Right atrium auricular region (tissue), 2 donors: ENCODE data around the gene PTPRO. TPM values are rescaled to one million over a fixed set of nuclear protein-coding genes. Genes with fewer than 3 reads are reported as not detected.

Source experiments
- DNase-seq: peaks from one replicate; pipeline ENCODE4 v3.0.0-alpha.2; 2019; ENCODE audit warnings: low spot score
- H3K27ac ChIP-seq, 2 donors: fragments of 200-600 bp; sonication (generic); 1 replicate in 1 of 2; 2 replicates in 1 of 2; pipeline ENCODE4 v1.5.1; 2016 to 2019
- H3K27me3 ChIP-seq, 2 donors: fragments of 200-600 bp; sonication (generic); one replicate each; pipeline versions ENCODE4 v1.5.1 to v1.6.0; 2017 to 2019
- H3K36me3 ChIP-seq: fragments of 200-600 bp; sonication (generic); one replicate; pipeline ENCODE4 v1.5.1; 2016
- H3K4me1 ChIP-seq, 2 donors: fragments of 200-600 bp; sonication (generic); one replicate each; pipeline versions ENCODE4 v1.5.1 to v1.6.0; 2017 to 2019
- H3K4me3 ChIP-seq, 2 donors: fragments of 200-600 bp; sonication (generic); 1 replicate in 1 of 2; 2 replicates in 1 of 2; pipeline ENCODE4 v1.5.1; 2017 to 2019; ENCODE audit warnings: mild to moderate bottlenecking in 1 of 2, moderate library complexity in 1 of 2
- H3K9me3 ChIP-seq, 2 donors: fragments of 200-600 bp; sonication (generic); one replicate each; pipeline ENCODE4 v1.5.1; 2019
- total RNA-seq, 2 donors: library from RNA; depleted of rRNA; stranded (reverse); fragments of >200 nt; gene quantifications; one replicate each; pipeline ENCODE4 v1.1.0, GENCODE V29; 2016
- TF ChIP-seq, protein P1 (sequence below), 2 donors: fragments of 200-600 bp; sonication (generic); IDR thresholded peaks; one replicate each; pipeline ENCODE4 v1.5.1; 2019; ENCODE audit warnings: antibody characterized with exemption in 2 of 2

The PTPRO gene
- total RNA-seq, 2 donors from 2014 or later, result 0.30 to 2.9 TPM

DNA sequence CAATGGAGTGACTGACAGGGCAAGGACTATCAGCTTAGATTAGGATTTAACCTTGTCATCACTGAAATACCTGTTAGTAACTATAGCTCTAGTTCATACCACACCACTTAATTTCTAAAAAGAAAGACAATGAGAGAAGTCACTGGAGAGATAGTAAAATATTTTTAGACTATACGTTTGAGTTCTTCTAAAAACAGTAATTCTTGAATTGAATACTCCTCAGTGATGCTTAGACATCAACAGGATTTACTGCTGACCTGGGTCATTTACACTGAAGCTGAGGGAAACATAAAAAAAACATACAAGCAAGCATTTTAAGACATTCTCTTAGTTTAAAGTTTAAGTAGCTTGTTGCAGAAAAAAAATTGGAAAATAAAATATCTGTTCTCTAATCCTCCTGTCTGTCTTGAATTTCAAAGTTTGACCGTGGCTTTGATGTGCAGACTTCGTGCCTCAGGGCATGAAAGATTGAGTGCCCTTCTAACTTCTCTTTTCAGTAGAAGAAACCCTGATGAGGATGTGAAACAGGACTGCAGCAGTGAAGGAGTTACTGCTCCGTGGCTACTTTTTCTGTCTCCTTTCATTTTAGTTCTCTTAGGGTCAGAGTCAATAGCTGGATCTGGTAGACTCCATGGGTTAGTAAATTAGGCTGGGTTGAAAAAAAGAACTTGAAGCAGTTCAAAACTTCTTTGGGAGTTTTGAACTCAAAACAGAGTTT lies 172.2 kb downstream of the PTPRO start:
- Histone ChIP-seq H3K27me3 (no peaks in the 10 kb centered on the region), H3K9me3 (peaks cover 0 to 9% of the 10 kb centered on the region in 2 donors), H3K36me3 (no peaks in the 10 kb centered on the region), H3K27ac (no peak overlapping the region), H3K4me1 (no peaks in the 10 kb centered on the region), H3K4me3 (no peak overlapping the region)
- DNase-seq, result no peak
- TF ChIP-seq, protein P1, sequence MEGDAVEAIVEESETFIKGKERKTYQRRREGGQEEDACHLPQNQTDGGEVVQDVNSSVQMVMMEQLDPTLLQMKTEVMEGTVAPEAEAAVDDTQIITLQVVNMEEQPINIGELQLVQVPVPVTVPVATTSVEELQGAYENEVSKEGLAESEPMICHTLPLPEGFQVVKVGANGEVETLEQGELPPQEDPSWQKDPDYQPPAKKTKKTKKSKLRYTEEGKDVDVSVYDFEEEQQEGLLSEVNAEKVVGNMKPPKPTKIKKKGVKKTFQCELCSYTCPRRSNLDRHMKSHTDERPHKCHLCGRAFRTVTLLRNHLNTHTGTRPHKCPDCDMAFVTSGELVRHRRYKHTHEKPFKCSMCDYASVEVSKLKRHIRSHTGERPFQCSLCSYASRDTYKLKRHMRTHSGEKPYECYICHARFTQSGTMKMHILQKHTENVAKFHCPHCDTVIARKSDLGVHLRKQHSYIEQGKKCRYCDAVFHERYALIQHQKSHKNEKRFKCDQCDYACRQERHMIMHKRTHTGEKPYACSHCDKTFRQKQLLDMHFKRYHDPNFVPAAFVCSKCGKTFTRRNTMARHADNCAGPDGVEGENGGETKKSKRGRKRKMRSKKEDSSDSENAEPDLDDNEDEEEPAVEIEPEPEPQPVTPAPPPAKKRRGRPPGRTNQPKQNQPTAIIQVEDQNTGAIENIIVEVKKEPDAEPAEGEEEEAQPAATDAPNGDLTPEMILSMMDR (IDR thresholded peaks at IDR 0.05), result no peak

DNA sequence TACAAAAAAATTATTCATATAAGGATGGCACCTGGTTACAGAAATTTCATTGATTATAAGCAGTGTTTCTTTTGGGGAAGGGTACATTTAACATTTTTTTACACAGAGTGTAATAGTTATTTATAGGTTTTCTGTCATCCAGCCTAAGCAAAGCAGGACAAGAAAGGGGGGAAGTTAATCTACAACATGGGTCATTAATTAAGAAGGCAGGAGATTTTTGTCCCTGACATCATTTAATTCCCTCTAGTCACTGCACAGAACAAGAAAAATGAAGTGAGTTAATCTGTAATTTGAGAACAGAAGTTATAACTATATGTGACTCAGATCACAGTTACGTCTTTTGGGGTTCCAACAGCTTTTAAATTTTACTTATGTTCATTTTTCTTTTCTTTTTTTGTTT lies 173.4 kb downstream of the PTPRO start:
- TF ChIP-seq, protein P1 (IDR thresholded peaks at IDR 0.05), result no peak
- H3K36me3 ChIP-seq, result no peaks in the 10 kb centered on the region
- H3K27me3 ChIP-seq, result no peaks in the 10 kb centered on the region
- peaks cover 0 to 9% of the 10 kb centered on the region in 2 donors for H3K9me3 ChIP-seq
- no peak overlapping the region for H3K4me3 ChIP-seq
- no peak overlapping the region for H3K27ac ChIP-seq
- no peak for DNase-seq
- H3K4me1 ChIP-seq, result no peaks in the 10 kb centered on the region

DNA sequence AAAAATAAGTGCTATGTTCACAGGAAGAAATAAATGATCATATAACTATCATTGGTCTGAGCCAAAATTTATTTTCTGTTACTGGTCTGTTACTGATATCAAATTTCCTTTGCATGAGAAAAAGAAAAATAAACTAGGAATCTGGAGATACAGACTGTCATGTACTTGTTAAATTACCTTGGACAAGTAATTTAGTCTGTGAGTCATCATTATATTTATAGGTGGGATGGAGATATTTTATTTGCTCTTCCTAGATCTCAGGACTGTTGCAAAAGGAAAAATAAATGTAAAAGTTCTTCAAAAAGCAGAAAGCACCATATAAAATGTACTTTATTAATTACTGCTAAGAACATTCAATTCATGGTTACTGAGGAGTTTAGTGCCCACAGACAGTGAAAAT lies 174.4 kb downstream of the PTPRO start:
- H3K27me3 ChIP-seq, result no peaks in the 10 kb centered on the region
- TF ChIP-seq, protein P1 (IDR thresholded peaks at IDR 0.05), result no peak
- H3K27ac ChIP-seq, result no peak overlapping the region
- H3K4me3 ChIP-seq, result no peak overlapping the region
- H3K4me1 ChIP-seq, result no peaks in the 10 kb centered on the region
- H3K9me3 ChIP-seq, result peaks cover 0 to 9% of the 10 kb centered on the region in 2 donors
- DNase-seq, result no peak
- H3K36me3 ChIP-seq, result no peaks in the 10 kb centered on the region

DNA sequence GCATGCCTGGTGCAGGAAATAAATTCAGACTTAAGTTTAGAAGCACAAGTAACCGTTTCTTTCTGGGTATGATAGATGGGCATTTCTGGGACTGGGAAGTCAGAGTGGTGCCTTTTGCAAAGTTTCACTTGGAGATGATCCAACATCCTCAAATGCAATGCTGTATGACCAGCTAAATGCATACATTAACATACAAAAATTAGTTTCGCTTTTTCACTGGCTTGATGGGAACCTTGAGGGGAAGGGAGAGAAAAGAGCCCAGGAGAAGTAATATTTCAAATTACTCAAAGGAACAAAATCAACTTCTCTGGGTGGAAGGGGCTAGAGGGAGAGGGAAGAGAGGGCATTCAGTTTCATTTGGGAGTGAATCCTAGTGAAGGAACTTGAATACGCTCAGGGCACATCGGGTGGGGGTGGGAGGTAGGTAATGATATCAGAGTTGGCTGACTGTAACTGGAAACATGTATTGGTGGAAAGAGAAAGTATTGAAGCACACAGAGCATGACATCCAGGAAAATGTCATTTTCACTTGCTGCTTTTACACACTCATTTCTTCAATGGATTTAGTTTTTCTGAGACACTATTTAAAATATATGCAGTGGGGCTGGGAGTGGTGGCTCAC lies 175.5 kb downstream of the PTPRO start:
- TF ChIP-seq, protein P1 (IDR thresholded peaks at IDR 0.05), result no peak
- Histone ChIP-seq H3K4me3 (no peak overlapping the region), H3K27ac (no peak overlapping the region), H3K4me1 (no peaks in the 10 kb centered on the region), H3K27me3 (no peaks in the 10 kb centered on the region), H3K36me3 (no peaks in the 10 kb centered on the region), H3K9me3 (peaks cover 0 to 5% of the 10 kb centered on the region in 2 donors)
- no peak for DNase-seq

DNA sequence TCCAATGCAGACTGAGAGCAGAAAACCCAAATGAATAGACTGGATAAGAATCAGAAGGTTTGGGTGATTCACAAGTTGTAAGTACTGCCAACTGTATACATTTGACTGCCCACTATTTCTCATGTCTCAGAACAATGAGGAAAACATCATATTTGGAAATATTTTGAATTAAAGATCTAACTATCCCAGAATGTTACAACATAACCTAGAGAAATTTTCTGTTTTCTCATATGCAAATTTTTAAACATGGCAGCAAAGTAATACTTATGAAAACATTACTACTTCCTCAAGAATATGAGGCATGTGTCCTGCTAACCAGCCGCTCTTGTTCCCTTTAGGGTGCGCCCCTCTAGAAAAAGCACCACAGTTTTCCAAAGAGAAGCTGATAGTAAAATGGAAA lies 179.9 kb downstream of the PTPRO start:
- H3K4me1 ChIP-seq, result no peaks in the 10 kb centered on the region
- no peaks in the 10 kb centered on the region for H3K27me3 ChIP-seq
- H3K36me3 ChIP-seq, result no peaks in the 10 kb centered on the region
- H3K4me3 ChIP-seq, result no peak overlapping the region
- DNase-seq, result no peak
- H3K27ac ChIP-seq, result no peak overlapping the region
- no peaks in the 10 kb centered on the region for H3K9me3 ChIP-seq
- TF ChIP-seq, protein P1 (IDR thresholded peaks at IDR 0.05), result no peak
